ENCODE results near the gene PFDN4. TPM values are rescaled to one million over a fixed set of nuclear protein-coding genes. Genes with fewer than 3 reads are reported as not detected.

The PFDN4 gene, protein sequence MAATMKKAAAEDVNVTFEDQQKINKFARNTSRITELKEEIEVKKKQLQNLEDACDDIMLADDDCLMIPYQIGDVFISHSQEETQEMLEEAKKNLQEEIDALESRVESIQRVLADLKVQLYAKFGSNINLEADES
- 10 to 100 TPM; 33.2 to 93.9 (median 43.6) TPM for polyA plus RNA-seq

DNA sequence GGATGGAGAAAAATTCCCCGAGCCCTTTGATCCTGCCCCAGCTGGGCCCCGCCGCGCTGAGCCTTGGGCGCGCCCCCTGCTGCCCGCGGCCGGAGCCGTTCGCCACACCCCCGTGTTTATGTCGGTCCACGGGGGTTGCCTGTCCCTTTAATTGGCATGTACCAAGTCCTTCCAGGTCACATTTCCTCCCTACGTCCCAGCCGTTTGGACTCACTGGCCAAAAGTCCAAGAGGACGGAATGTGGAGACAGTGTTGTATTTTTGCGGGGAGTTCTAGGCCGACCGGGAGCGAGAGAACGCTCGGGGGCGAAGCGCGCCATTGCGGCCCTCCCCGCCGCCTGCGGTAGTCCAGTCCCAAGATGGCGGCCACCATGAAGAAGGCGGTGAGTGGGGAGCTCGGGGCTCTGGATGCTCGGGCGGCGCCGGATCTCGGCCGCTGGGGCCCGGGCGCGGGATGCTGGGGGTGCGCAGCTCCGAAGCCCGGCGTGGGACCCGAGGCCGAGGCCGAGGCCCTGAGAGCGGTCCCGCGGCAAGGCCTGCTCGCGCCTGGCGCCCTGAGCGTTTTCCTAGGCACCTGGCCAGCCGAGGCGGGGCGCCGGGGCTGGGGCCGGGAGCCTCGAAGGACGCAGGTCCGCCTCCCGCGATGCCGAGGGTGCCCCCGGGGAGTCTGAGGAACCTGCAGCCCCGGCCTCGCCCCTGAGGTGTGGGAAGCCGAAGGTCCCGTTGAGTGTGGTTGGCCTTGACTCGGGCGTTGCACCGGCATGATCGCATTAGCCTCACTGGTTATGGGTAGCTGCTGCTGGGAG is at the start of gene PFDN4:
Gene PFDN4, plus strand, starts transcription at position 345 of the 805 bp plus-strand sequence. Its CDS starts 14 bp downstream, at position 359.
- Mint-ChIP-seq H3K27me3 (ENCODE audit: low read depth in 3 of 3) (peaks cover 0 to 4% (median 0%) of the 10 kb centered on the region in 3 donors), H3K4me1 (peaks cover 25 to 40% of the 10 kb centered on the region in 2 donors), H3K9me3 (no peaks in the 10 kb centered on the region), H3K36me3 (no peaks in the 10 kb centered on the region), H3K4me3 (peak within 1 kb of the TSS; percentile 96 to 99 (median 98)), H3K27ac (peak within 1 kb of the TSS; percentile 99 to 100 (median 100))
- peak; percentile 83 to 85 (median 84) for DNase-seq

DNA sequence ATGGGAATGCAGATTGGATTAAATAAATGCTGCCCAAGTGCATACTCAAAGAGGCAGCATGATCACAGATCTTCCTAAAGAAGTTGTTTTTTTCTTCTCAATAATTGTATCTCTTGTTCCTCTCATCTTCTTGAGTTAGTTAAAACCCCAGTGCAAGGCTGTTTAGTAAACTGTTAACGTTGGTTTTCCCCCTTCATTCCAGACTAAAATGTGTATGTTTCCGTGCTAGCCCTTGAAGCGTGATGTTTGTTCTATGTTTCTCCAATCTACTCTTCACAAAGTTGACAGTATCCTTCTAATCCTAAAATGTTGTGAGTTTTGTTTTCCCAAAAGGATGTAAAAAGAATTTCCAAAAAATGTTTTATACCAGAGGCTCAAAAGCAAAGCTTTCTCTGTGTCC is 49.7 kb upstream of the PFDN4 start:
- Mint-ChIP-seq H3K36me3 (no peaks in the 10 kb centered on the region), H3K9me3 (no peaks in the 10 kb centered on the region), H3K27ac (no peak overlapping the region), H3K4me1 (no peaks in the 10 kb centered on the region), H3K4me3 (no peak overlapping the region), H3K27me3 (ENCODE audit: low read depth in 3 of 3) (peaks cover 0 to 3% (median 1%) of the 10 kb centered on the region in 3 donors)
- DNase-seq = no peak

DNA sequence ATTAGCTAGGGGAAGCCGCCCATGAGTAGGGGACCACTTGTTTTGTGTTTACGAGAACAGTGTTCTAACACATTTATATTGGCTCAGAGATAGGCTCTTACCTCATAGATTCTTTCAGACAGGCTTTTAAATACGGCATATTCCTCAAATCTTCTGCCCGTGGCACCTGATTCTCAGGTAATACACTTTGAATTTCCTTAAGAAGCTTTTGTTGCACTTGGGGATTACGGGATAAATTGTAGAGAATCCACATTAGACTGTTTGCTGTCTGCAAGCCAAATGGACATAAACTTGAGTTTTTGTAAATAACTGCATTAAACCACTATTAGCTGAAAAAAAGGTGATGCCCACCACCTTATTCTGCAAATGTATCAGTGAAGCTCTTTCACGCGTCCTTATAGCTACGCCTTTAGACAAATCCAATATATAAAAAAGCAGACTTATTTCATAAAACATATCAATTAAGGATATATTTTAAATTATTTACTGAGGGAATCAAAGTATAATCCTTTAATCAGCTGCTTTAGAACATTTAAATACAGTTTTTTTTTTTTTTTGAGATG is 49.0 kb upstream of the PFDN4 start:
- Mint-ChIP-seq H3K27me3 (ENCODE audit: low read depth in 3 of 3) (peaks cover 0 to 3% (median 1%) of the 10 kb centered on the region in 3 donors), H3K27ac (no peak overlapping the region), H3K36me3 (no peaks in the 10 kb centered on the region), H3K9me3 (no peaks in the 10 kb centered on the region), H3K4me3 (no peak overlapping the region), H3K4me1 (no peaks in the 10 kb centered on the region)
- no peak for DNase-seq

DNA sequence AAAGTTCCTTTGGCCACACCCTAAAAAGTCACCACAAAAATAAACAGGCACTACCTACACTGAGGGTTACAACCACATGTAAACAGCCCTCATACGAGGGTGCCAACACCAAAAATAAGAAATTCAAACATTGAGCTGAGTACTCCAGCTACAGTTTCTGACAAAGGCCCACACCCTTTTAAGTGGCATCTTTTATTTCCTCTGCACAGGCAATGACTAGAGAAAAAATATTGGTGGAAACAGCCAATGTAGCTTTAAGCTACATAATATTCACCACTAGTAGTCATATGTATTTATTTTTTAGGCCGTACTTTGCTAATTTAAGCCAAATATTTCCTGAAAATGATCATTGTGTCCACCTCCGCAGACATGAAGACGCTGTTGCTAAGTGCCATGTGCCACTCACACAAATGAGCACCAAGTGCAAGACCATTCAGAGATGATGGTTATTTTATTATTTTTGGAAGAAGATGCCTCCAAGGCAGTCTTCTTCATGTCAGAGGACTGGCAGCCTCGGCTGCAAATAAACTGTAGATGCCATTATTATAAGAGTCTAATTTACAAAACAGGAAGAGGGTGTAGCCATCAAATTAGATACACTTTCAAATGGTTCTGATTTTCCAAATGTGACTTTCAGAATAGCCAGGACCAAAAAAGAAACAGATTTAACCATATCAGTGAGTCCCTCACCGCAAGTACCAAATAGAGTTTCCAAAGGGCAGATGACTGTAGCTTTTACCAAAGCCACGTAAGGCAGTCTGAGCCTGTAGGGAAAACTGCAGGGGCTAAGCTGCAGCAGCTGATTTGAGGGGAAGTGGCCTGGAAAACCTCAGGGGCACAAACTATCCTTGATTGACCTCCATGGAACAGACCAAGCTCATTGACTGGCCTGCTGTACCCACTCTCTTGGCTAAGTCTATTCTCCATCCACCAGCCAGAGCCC is 47.6 kb upstream of the PFDN4 start:
- Mint-ChIP-seq H3K4me3 (no peak overlapping the region), H3K9me3 (no peaks in the 10 kb centered on the region), H3K27ac (no peak overlapping the region), H3K27me3 (ENCODE audit: low read depth in 3 of 3) (peaks cover 0 to 3% (median 1%) of the 10 kb centered on the region in 3 donors), H3K36me3 (no peaks in the 10 kb centered on the region), H3K4me1 (no peaks in the 10 kb centered on the region)
- DNase-seq = no peak

DNA sequence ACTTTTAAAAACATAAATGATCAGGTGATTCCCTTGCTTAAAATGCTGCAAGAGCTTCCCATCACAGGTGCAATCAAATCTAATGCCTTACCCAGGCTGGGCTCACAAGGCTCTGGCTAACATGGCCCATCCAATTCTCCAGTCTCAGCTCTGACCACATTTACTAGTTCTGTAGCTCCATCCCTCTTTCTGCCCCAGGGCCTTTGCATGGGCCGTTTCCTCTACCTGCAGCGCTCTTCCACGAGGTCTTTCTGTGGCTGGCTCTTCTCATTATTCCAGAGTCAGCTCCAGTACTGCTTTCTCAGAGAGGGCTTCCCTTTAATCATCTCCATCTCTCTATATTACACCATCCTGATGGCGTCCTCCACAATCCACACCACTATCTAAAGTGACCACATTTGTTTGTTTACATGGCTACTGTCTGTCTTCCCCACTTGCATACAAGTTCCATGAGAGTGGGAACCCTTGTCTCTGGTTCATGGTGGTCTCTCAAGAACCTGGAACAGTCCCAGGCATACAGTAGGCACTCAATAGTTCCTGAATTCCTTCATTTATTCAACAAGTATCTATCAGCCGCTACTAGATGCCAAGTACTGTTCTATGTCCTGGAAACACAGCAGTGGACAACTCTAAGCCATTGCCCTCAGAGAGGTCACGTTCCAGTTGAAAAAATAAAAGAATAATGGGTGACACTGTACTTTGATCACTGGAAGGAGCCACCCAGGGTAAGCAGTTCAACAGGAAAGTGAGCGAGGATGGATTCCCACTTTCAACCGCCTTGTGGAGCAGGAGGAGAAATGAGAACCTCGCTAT is 46.7 kb upstream of the PFDN4 start:
- Mint-ChIP-seq H3K9me3 (no peaks in the 10 kb centered on the region), H3K36me3 (no peaks in the 10 kb centered on the region), H3K4me3 (no peak overlapping the region), H3K27ac (no peak overlapping the region), H3K4me1 (no peaks in the 10 kb centered on the region), H3K27me3 (ENCODE audit: low read depth in 3 of 3) (peaks cover 0 to 3% (median 1%) of the 10 kb centered on the region in 3 donors)
- no peak for DNase-seq

DNA sequence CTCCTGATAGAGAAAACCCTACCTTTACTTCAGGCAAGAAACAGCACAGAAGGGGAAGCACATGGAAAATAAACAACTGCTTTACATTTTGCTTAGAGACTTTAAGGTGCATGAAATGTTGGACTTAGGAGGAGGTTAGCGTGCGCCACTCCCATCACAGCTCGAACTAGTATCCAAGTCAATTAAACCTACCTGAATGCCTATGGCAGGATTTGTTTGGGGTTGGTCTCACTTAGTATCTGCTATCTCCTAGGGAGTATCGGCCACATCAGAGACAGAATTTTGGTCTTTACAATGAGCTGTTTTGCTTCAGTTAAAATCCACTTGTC is 46.1 kb upstream of the PFDN4 start:
- Mint-ChIP-seq H3K9me3 (no peaks in the 10 kb centered on the region), H3K27me3 (ENCODE audit: low read depth in 3 of 3) (peaks cover 0 to 5% (median 3%) of the 10 kb centered on the region in 3 donors), H3K27ac (no peak overlapping the region), H3K4me1 (no peaks in the 10 kb centered on the region), H3K36me3 (no peaks in the 10 kb centered on the region), H3K4me3 (no peak overlapping the region)
- no peak for DNase-seq

DNA sequence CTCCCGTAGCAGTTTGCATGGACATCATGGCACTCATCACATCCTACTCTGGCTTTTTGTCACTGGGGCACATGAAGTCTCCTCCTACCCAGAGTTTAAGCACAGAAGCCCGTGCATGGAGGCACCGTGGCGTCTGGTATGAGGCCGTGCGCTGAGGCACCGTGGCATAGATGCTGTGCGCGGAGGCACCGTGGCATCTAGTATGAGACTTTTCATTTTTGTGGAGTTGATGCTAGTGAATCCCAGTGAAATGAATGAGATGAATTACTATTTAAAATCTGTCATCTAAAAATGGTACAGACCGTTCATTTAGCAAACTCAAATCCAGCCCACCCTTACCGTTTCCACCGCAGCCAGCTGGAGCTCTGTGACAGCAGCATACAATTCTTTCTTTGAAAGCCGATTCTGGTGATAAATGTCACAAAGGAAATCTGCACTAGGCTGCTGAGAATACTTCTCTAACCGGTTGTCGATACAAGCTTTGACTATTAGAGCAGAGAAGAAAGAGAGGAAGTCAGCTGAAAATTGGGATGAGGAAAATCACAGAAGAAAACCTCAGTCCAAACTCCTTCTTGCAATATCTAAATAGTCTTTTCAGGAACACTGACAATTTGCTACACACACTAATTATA is 45.4 kb upstream of the PFDN4 start:
- Mint-ChIP-seq H3K9me3 (no peaks in the 10 kb centered on the region), H3K27ac (no peak overlapping the region), H3K4me3 (no peak overlapping the region), H3K4me1 (no peaks in the 10 kb centered on the region), H3K27me3 (ENCODE audit: low read depth in 3 of 3) (peaks cover 0 to 7% (median 5%) of the 10 kb centered on the region in 3 donors), H3K36me3 (no peaks in the 10 kb centered on the region)
- DNase-seq = no peak

DNA sequence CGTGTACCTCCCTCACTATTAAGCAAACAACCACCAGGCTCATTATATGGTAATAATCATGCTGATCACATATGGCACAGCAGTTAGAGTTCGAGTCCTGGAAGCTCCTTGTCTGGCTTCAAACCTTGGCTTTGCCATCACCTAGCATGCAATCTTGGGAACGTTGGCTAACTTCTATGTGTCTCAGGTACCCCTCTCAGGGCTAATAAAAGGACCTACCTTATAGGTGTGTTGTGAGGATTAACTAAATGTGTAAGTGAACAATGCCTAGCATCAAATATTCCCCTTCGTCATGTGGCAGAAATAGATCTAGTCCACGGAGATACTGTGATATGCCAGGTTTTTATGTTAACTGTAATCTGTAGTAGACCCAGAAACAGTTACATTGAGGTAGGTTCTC is 44.5 kb upstream of the PFDN4 start:
- no peaks in the 10 kb centered on the region for H3K4me1 Mint-ChIP-seq

DNA sequence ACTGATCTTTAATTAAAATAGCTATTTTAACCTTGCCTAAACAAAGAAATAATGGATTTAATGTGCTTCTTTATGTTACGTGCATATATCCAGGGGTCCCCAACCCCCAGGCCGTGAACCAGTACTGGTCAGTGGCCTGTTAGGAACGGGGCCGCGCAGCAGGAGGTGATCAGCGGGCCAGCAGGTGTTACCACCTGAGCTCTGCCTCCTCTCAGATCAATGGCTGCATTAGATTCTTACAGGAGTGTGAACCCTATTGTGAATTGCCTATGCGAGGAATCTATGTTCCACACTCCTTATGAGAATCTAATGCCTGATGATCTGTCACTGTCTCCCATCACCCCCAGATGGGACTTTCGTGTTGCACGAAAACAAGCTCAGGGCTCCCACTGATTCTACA is 42.9 kb upstream of the PFDN4 start:
- no peaks in the 10 kb centered on the region for H3K36me3 Mint-ChIP-seq
- H3K27ac Mint-ChIP-seq = no peak overlapping the region
- peaks cover 0 to 10% (median 7%) of the 10 kb centered on the region in 3 donors for H3K27me3 Mint-ChIP-seq (ENCODE audit: low read depth in 3 of 3)
- H3K9me3 Mint-ChIP-seq = peaks cover 0 to 2% (median 0%) of the 10 kb centered on the region in 6 donors
- H3K4me1 Mint-ChIP-seq = no peaks in the 10 kb centered on the region
- H3K4me3 Mint-ChIP-seq = no peak overlapping the region
- DNase-seq = no peak

More for the DNA sequence above, 44.5 kb upstream of the PFDN4 start:
- no peak overlapping the region for H3K4me3 Mint-ChIP-seq
- H3K36me3 Mint-ChIP-seq = no peaks in the 10 kb centered on the region
- H3K9me3 Mint-ChIP-seq = no peaks in the 10 kb centered on the region
- no peak for DNase-seq
- no peak overlapping the region for H3K27ac Mint-ChIP-seq
- peaks cover 0 to 9% (median 7%) of the 10 kb centered on the region in 3 donors for H3K27me3 Mint-ChIP-seq (ENCODE audit: low read depth in 3 of 3)

DNA sequence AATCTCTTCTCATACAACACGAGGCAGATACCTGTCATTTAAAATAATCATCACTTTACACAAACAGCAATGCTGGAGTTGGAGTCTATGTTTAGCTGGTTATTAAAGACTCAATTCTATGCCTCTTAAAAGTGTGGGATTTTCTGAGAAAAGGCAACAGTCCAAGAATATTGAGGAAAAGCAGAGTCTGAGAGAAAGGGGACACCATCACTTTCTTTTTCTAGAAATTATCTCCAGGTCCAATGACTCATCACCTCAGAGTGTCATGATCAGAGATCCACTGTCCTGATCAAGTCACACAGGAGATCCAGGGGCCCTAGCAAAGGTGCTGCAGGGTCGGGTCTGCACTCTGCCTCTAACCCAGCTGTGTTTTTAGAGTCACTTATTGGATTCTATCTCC is 42.1 kb upstream of the PFDN4 start:
- Mint-ChIP-seq H3K36me3 (no peaks in the 10 kb centered on the region), H3K27ac (no peak overlapping the region), H3K4me3 (no peak overlapping the region), H3K9me3 (peaks cover 0 to 2% (median 0%) of the 10 kb centered on the region in 6 donors), H3K4me1 (no peaks in the 10 kb centered on the region), H3K27me3 (ENCODE audit: low read depth in 3 of 3) (peaks cover 0 to 13% (median 13%) of the 10 kb centered on the region in 3 donors)
- no peak for DNase-seq

DNA sequence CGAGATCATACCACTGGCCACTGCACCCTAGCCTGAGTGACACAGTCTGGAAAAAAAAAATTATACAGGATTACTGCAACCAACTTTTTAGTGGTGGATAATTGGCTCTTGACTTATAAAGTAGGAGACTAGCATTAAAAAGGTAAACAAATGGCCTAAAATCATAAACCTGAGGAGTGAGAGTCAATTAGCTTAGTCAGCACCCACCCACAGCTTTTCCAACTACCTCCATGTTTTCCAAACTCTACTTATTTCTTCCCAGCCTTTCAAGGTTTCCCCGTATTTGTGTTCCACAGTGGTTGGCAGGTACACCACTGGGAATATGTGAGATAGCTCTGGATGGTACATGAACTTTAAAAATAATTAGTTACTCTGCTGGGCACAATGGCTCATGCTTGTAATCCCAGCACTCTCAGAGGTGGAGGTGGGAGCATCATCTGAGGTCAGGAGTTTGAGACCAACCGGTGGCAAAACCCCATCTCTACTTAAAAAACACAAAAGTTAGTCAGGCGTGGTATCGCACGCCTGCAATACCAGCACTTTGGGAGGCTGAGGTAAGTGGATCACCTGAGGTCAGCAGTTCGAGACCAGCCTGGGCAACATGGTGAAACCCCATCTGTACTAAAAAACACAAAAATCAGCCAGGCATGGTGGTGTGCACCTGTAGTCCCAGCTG is 40.8 kb upstream of the PFDN4 start:
- no peak for DNase-seq
- peaks cover 4 to 21% (median 18%) of the 10 kb centered on the region in 3 donors for H3K27me3 Mint-ChIP-seq (ENCODE audit: low read depth in 3 of 3)
- H3K36me3 Mint-ChIP-seq = no peaks in the 10 kb centered on the region
- no peaks in the 10 kb centered on the region for H3K4me1 Mint-ChIP-seq
- H3K4me3 Mint-ChIP-seq = no peak overlapping the region
- H3K9me3 Mint-ChIP-seq = peaks cover 0 to 2% (median 0%) of the 10 kb centered on the region in 6 donors
- no peak overlapping the region for H3K27ac Mint-ChIP-seq
